Adrenal gland (tissue), 5 donors: ENCODE data around the gene NFIL3.

Source experiments
- CTCF ChIP-seq, 6 experiments: fragments of 450-650 bp in 4 of 6; fragments of 200-600 bp in 2 of 6; sonication (generic) in 1 of 6; IDR thresholded peaks; 1 replicate in 5 of 6; 2 replicates in 1 of 6; pipeline versions ENCODE4 v1.5.1 to v1.8.0; 2016 to 2021; ENCODE audit warnings: antibody characterized with exemption in 6 of 6, mild to moderate bottlenecking in 2 of 6, moderate library complexity in 1 of 6
- POLR2A ChIP-seq, 2 donors: fragments of 450-650 bp; IDR thresholded peaks; one replicate each; pipeline ENCODE4 v1.6.1; 2017; ENCODE audit warnings: antibody characterized with exemption in 2 of 2, mild to moderate bottlenecking in 2 of 2, moderate library complexity in 1 of 2
- donor health status: DM: no; HTN: no; CAD: no.

GRCh38 chr9:91359083-91359482 lies 64.5 kb downstream of the NFIL3 start:
- TF ChIP-seq POLR2A (IDR thresholded peaks at IDR 0.05) (no peak), CTCF (IDR thresholded peaks at IDR 0.05) (no peak)
